HT1080 (cell line): ENCODE results near the gene STXBP1. TPM values are rescaled to one million over a fixed set of nuclear protein-coding genes. Genes with fewer than 3 reads are reported as not detected.

Source experiments
- DNase-seq: peaks from one replicate; pipeline ENCODE4 v3.0.0-alpha.2; 2015; ENCODE audit warnings: low read depth
- total RNA-seq: library from RNA; depleted of rRNA; stranded (reverse); fragments of >200 nt; shearing (Covaris generic); gene quantifications from 2 replicates; pipeline ENCODE4 v1.2.3, GENCODE V29; 2014

Gene STXBP1
- total RNA-seq, 1 experiment from 2014 or later = 10.4 TPM

- DNase-seq = no peak
Measured at GRCh38 chr9:127650518-127650917, 38.4 kb downstream of the STXBP1 start.

GRCh38 chr9:127651697-127652610 lies 39.9 kb downstream of the STXBP1 start:
- DNase-seq = no peak

DNA sequence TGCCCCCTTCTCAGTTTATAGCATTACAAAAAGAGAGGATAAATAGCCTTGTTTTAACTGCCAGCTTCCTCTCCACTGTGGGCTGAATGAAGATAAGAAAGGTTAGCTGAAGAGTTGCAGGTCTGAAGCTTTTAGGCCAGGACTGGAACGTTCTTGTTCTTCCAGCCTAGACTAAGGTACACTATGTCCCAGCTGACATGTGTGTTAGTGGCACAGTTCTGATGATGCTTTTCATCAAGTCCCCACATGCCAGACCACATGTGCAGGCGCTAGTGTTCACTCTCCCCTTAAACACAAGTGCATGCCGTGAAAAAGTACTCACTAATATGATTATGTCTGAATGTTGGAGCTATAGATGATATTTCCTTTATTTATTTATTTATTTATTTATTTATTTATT lies 40.7 kb downstream of the STXBP1 start:
- DNase-seq = no peak

DNA sequence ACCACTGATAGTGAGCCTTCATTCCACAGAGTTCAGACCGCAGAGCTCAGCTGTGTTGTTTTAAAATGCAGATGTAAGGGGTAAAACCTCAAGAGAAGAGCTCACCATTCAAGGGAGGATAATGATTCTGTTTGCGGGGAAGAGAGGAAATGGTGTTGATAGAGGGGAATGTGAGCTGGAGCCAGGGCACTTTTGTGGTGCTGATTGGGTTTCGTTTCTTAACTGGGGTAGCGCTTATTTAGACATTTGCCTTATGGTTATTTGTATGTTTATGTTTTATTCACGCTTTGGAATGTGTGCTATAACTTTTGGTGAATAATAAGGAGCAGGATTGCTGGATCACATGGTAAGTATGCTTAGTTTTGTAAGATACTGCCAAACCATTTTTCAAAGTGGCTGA lies 42.5 kb downstream of the STXBP1 start:
- no peak for DNase-seq

DNA sequence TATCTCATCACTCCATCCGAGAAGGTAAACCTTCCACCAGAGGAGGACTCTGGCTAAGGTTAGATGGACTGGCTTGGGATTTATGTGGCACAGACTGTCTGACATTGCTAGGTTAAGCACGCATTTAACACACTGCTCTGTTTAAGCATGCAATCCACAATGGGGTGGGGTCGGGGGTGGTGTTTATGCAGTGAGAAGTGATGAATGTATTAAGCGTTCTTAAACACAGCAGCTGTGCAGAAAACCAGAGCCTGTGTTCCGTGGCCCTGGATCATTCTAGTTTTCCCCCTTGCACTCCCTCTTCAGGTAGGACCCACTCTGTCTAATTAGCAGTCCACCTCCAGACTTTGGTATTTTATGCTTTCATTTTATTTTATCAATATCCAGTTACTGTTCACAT lies 46.4 kb downstream of the STXBP1 start:
- DNase-seq = no peak

GRCh38 chr9:127660886-127661741 lies 49.0 kb downstream of the STXBP1 start:
- no peak for DNase-seq

DNA sequence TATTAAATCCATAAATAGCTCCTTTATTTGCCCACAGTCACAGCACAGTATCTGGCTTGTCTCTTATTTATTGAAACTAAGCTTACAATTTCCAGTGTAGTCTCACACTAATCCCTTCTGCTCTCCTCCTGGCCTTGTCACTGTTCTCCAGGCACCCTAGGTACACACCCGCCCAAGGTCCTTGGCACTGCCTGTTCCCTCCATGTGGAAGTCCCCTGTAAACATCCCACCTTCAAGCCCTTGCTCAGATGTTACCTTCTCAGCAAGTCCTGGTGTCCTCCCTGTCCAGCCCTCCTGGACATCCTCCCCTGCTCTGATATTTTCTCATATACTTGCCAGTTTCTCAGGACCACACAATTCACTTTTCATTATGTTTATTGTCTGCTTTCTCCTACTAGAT lies 50.5 kb downstream of the STXBP1 start:
- no peak for DNase-seq

GRCh38 chr9:127664324-127664677 lies 52.2 kb downstream of the STXBP1 start:
- no peak for DNase-seq

GRCh38 chr9:127664678-127665507 lies 52.8 kb downstream of the STXBP1 start:
- no peak for DNase-seq

GRCh38 chr9:127667127-127667844 lies 55.2 kb downstream of the STXBP1 start:
- no peak for DNase-seq

DNA sequence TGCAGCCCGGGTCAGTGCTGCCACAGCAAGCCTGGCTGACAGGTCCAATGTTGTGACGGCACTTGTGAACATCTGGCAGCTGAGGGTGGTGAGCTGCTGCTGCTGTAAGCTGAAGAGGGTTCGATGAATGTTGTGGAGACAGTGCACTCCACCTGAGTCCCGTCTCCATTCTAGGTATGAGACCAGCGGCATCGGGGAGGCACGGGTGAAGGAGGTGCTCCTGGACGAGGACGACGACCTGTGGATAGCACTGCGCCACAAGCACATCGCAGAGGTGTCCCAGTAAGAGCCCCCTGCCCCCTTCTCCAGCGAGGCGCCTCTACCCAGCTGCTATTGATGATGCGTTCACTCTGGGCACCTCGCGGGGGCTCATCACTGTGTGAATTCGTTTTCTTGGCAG lies 55.8 kb downstream of the STXBP1 start:
- no peak for DNase-seq

DNA sequence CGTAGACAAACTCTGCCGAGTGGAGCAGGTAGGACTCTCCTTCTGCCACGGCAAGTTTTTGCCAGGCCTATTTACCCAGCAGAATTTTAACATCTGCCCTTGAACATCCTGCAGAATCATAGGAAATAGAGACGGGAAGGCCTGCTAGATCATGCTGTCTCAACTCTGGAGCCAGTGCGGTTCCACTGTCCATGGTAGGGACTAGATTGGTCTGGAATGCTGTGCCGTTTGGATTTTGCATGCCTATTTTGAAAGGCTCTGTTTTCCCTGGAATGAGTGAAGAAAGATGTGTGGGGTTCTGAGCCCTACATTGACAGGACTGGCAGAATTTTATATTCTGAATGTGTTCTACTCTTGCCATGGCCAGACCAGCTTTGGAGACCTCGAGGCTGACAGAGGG lies 61.2 kb downstream of the STXBP1 start:
- no peak for DNase-seq

DNA sequence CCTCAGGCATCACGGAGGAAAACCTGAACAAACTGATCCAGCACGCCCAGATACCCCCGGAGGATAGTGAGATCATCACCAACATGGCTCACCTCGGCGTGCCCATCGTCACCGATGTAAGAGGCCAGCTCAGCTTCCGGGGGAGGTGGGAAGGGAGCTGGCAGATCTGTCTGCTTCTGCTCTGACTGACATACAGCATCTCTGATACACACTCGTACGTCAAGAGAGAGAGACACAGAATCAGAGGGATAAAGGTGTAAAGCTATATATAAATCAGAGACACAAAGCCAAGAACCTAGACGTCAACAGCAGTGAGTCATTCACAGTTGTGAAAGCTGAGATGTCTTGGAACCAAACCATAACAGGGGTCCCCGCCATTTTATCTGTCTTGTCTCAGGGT lies 64.6 kb downstream of the STXBP1 start:
- DNase-seq = peak; percentile 41

DNA sequence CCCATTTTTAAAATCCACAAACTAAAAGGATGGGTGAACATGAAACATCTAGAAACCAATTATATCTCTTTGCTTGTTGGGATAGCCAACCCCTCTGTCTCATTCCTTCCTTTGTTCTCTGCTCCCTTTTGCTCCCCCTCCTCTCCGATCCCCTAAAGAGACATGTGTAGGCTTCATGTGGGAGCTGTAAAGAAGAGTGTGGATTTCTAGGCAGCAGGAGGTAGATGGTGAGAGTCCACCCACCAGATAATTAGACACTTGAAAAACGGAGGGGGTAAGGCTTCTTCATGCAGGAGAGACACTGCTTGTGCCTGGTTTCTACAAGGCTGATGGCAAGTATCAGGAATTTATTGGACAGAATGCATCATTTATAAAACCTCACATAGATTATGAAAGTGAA lies 67.4 kb downstream of the STXBP1 start:
- DNase-seq = no peak

DNA sequence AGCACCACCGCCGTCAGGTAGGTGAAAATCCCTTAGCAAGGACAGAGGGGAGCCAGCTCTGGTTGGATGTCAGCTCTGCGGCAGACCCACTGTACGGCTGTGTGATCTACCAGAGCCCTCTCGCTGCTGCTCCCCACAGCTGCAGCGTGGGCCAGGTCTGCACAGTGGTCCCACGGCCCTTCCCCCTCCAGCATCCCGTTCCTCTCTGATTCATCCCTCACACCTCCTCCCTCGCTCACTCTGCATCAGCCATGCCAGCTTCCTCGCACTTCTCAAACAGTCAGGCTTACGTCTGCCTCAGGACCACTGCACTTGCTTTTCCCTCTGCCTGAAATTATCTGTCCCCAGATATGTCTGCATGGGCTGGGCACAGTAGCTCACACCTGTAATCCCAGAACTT lies 68.1 kb downstream of the STXBP1 start:
- no peak for DNase-seq

- DNase-seq = no peak
Measured at GRCh38 chr9:127680846-127681245, 68.8 kb downstream of the STXBP1 start.

GRCh38 chr9:127682351-127683136 lies 70.5 kb downstream of the STXBP1 start:
- no peak for DNase-seq

GRCh38 chr9:127683723-127684122 lies 71.6 kb downstream of the STXBP1 start:
- DNase-seq = no peak

- DNase-seq = no peak
Measured at GRCh38 chr9:127684576-127684975, 72.5 kb downstream of the STXBP1 start.
